H1 (cell line): Measurements from ENCODE around the gene GP2.

ENCODE experiments used
- CBX8 ChIP-seq: fragments of 300-800, 300-1000 bp; sonication (generic); IDR thresholded peaks from 2 replicates; pipeline ENCODE4 v1.7.1; 2016; ENCODE audit warnings: low read depth, low read length, borderline replicate concordance
- CREB1 ChIP-seq: IDR thresholded peaks from 2 replicates; pipeline ENCODE4 v1.6.1; 2012; ENCODE audit warnings: inconsistent platforms
- EP300 ChIP-seq, 2 experiments: IDR thresholded peaks; 1 replicate in 1 of 2; 2 replicates in 1 of 2; pipeline ENCODE4 v1.6.1; 2011 to 2012; ENCODE audit warnings: low read depth in 2 of 2, low read length in 2 of 2, mild to moderate bottlenecking in 2 of 2, borderline replicate concordance in 1 of 2, inconsistent platforms in 1 of 2, moderate library complexity in 1 of 2
- JUN ChIP-seq: IDR thresholded peaks from 2 replicates; pipeline ENCODE4 v1.6.1; 2011; ENCODE audit warnings: low read depth, mild to moderate bottlenecking, improper control_type of control experiment, low read length
- KDM1A ChIP-seq: fragments of 200-600, 300-600 bp; sonication (generic); IDR thresholded peaks from 2 replicates; pipeline ENCODE4 v1.7.1; 2016; ENCODE audit warnings: mild to moderate bottlenecking, low read length, borderline replicate concordance
- POLR2A ChIP-seq, 2 experiments: IDR thresholded peaks; 1 replicate in 1 of 2; 2 replicates in 1 of 2; pipeline ENCODE4 v1.6.1; 2011; ENCODE audit warnings: low read depth in 2 of 2, low read length in 2 of 2, mild to moderate bottlenecking in 2 of 2; ENCODE audit errors: control extremely low read depth in 1 of 2
- RAD21 ChIP-seq, 2 experiments: IDR thresholded peaks in 1 of 2; conservative IDR thresholded peaks in 1 of 2; 2 replicates each; pipeline ENCODE4 v1.6.1; 2011; ENCODE audit warnings: low read depth in 2 of 2, low read length in 2 of 2, improper control_type of control experiment in 1 of 2, inconsistent platforms in 1 of 2, mild to moderate bottlenecking in 1 of 2, moderate library complexity in 1 of 2
- RBBP5 ChIP-seq: IDR thresholded peaks from 2 replicates; pipeline ENCODE4 v1.7.1; 2012; ENCODE audit warnings: low read depth, mild to moderate bottlenecking, inconsistent platforms, low read length, moderate library complexity, borderline replicate concordance
- RFX5 ChIP-seq: IDR thresholded peaks from 2 replicates; pipeline ENCODE4 v1.6.1; 2011; ENCODE audit warnings: low read depth, low read length, improper control_type of control experiment, borderline replicate concordance
- RXRA ChIP-seq: IDR thresholded peaks from 2 replicates; pipeline ENCODE4 v1.6.1; 2011; ENCODE audit warnings: low read depth, mild to moderate bottlenecking, low read length, moderate library complexity; ENCODE audit not compliant: insufficient read depth
- SP1 ChIP-seq: IDR thresholded peaks from 2 replicates; pipeline ENCODE4 v1.6.1; 2011; ENCODE audit warnings: low read depth, low read length
- TF ChIP-seq, protein P1 (sequence below), 3 experiments: IDR thresholded peaks; 1 replicate in 2 of 3; 2 replicates in 1 of 3; pipeline versions ENCODE4 v1.5.1 to v1.6.1; 2011; ENCODE audit warnings: low read length in 3 of 3, mild to moderate bottlenecking in 3 of 3, inconsistent platforms in 2 of 3, low read depth in 1 of 3, moderate library complexity in 1 of 3; ENCODE audit not compliant: insufficient read depth in 1 of 3; ENCODE audit errors: control extremely low read depth in 1 of 3

DNA sequence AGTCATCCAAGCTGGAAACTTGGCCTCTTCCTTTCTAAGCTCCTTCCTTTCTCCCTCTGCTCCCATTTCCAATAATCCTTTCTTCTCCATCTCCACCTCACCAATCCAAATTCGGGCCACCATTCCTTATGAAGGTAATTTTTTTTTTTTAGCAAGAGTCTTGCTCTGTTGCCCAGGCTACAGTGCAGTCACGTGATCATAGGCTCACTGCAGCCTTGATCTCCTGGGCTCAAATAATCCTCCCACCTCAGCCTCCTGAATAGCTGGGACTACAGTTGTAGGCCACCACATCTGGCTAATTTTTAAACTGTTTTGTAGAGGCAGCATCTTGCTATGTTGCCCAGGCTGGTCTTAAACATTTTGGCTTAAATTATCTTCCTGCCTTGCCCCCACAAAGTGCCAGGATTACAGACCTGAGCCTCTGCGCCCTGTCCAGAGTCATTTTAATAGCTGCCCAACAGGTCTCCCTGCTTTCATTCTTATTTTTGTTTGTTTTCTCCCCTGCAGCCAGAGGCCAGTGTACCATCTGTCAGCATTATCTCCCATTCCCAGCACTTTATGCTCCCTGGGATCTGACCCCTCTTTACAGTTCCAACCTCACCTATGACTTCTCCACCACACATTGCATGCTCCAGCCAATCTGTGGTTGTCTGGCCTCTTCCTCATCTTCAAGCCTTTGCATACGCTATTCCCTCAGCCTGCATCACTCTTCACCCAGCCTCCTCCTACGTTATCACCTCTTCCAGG is 2.3 kb upstream of the GP2 start:
- TF ChIP-seq POLR2A (IDR thresholded peaks at IDR 0.05; ENCODE audit: control extremely low read depth in 1 of 2, low read depth in 2 of 2, low read length in 2 of 2) (no peak), KDM1A (no peak), CBX8 (no peak), EP300 (IDR thresholded peaks at IDR 0.05; ENCODE audit: borderline replicate concordance in 1 of 2, low read depth in 2 of 2, low read length in 2 of 2) (no peak), JUN (no peak), CREB1 (no peak), RBBP5 (no peak), SP1 (no peak), RXRA (no peak), RFX5 (no peak), RAD21 (IDR thresholded peaks at IDR 0.05 in 1 of 2, conservative IDR thresholded peaks at IDR 0.05 in 1 of 2; ENCODE audit: low read depth in 2 of 2, low read length in 2 of 2) (no peak)
- TF ChIP-seq, protein P1, sequence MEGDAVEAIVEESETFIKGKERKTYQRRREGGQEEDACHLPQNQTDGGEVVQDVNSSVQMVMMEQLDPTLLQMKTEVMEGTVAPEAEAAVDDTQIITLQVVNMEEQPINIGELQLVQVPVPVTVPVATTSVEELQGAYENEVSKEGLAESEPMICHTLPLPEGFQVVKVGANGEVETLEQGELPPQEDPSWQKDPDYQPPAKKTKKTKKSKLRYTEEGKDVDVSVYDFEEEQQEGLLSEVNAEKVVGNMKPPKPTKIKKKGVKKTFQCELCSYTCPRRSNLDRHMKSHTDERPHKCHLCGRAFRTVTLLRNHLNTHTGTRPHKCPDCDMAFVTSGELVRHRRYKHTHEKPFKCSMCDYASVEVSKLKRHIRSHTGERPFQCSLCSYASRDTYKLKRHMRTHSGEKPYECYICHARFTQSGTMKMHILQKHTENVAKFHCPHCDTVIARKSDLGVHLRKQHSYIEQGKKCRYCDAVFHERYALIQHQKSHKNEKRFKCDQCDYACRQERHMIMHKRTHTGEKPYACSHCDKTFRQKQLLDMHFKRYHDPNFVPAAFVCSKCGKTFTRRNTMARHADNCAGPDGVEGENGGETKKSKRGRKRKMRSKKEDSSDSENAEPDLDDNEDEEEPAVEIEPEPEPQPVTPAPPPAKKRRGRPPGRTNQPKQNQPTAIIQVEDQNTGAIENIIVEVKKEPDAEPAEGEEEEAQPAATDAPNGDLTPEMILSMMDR (IDR thresholded peaks at IDR 0.05; ENCODE audit: control extremely low read depth in 1 of 3, insufficient read depth in 1 of 3, low read depth in 1 of 3, low read length in 3 of 3): no peak
